A673 (cell line): Measurements from ENCODE around the gene DIS3L. TPM values are rescaled to one million over a fixed set of nuclear protein-coding genes. Genes with fewer than 3 reads are reported as not detected.
"Not testable (repeated sequence)": the region's sequence is repeated elsewhere in the genome, so short reads cannot be mapped to it uniquely, and the experiment has no call there.

Experiments used
- Bru-seq: library from RNA; stranded (reverse); fragments of 400-500 nt; gene quantifications from one replicate; lab custom pipeline; 2021; lab: Mats Ljungman, UMichigan
- BruChase-seq, 2 experiments: library from RNA; stranded (reverse); fragments of 400-500 nt; gene quantifications; one replicate each; lab custom pipeline; 2021; lab: Mats Ljungman, UMichigan
- BruUV-seq: library from RNA; stranded (reverse); fragments of 400-500 nt; replicated peaks from 2 replicates; lab custom pipeline; 2021; lab: Mats Ljungman, UMichigan
- CTCF ChIA-PET: fragments of 300-600 bp; sonication (Branson Sonifier 250); formaldehyde crosslinking; loops from one replicate; lab custom pipeline; 2022; ENCODE audit warnings: antibody characterized with exemption; lab: Charles Lee
- POLR2A ChIA-PET: fragments of 300-600 bp; sonication (Branson Sonifier 250); formaldehyde crosslinking; loops from one replicate; lab custom pipeline; 2022; ENCODE audit warnings: antibody characterized with exemption; ENCODE audit not compliant: low non-redundant PET; lab: Charles Lee
- DNase-seq: peaks from one replicate; pipeline ENCODE4 v3.0.0-alpha.2; 2015; ENCODE audit warnings: low spot score
- H3K27ac ChIP-seq: fragments of 200-600 bp; sonication (generic); 2 replicates; pipeline ENCODE4 v1.5.1; 2016; ENCODE audit warnings: mixed run types, low read depth, mild to moderate bottlenecking, mixed read lengths, antibody characterized with exemption, low read length; ENCODE audit not compliant: poor library complexity, severe bottlenecking
- H3K27me3 ChIP-seq: fragments of 200-600 bp; sonication (generic); replicated peaks from 2 replicates; pipeline ENCODE4 v1.6.1; 2017; ENCODE audit warnings: mixed run types, low read depth, mild to moderate bottlenecking, mixed read lengths, antibody characterized with exemption, low read length; ENCODE audit not compliant: insufficient read depth, poor library complexity
- H3K36me3 ChIP-seq: fragments of 200-600 bp; sonication (generic); 2 replicates; pipeline ENCODE4 v1.6.1; 2016; ENCODE audit warnings: mixed run types, mild to moderate bottlenecking, mixed read lengths, antibody characterized with exemption, low read length; ENCODE audit not compliant: insufficient read depth, poor library complexity, severe bottlenecking
- H3K4me1 ChIP-seq: fragments of 200-600 bp; sonication (generic); 2 replicates; pipeline ENCODE4 v1.6.1; 2017; ENCODE audit warnings: mixed run types, mild to moderate bottlenecking, mixed read lengths, antibody characterized with exemption, low read length; ENCODE audit not compliant: insufficient read depth, poor library complexity, severe bottlenecking
- H3K4me3 ChIP-seq: fragments of 200-600 bp; sonication (generic); 2 replicates; pipeline ENCODE4 v1.5.1; 2016; ENCODE audit warnings: low read depth, mixed run types, mild to moderate bottlenecking, mixed read lengths, low read length; ENCODE audit not compliant: poor library complexity, severe bottlenecking
- H3K9me3 ChIP-seq: fragments of 200-600 bp; sonication (generic); 2 replicates; pipeline ENCODE4 v1.6.1; 2016; ENCODE audit warnings: mixed run types, low read depth, mild to moderate bottlenecking, mixed read lengths, antibody characterized with exemption, low read length; ENCODE audit not compliant: poor library complexity, severe bottlenecking
- CTCF ChIP-seq: fragments of 300-800, 200-600 bp; sonication (generic); conservative IDR thresholded peaks from 2 replicates; pipeline ENCODE4 v1.5.1; 2017; ENCODE audit warnings: low read depth, mild to moderate bottlenecking, antibody characterized with exemption, low read length, moderate library complexity, mixed read lengths
- EZH2 ChIP-seq: fragments of 200-600 bp; sonication (generic); IDR thresholded peaks from 2 replicates; pipeline ENCODE4 v1.6.1; 2017; ENCODE audit warnings: borderline replicate concordance, low read depth, mild to moderate bottlenecking, mixed read lengths, antibody characterized with exemption, low read length; ENCODE audit not compliant: poor library complexity, severe bottlenecking
- intact Hi-C: fragments of 100-400 bp; cut with micrococcal nuclease; formaldehyde crosslinking; loops from one replicate; pipeline ENCODE4 v1.10.0; 2022; ENCODE audit not compliant: unreplicated experiment
- long read RNA-seq: library from polyadenylated mRNA; stranded (forward); transcript quantifications from one replicate; pipeline ENCODE4 v2.0.0, GENCODE V29; 2022
- total RNA-seq: library from RNA; stranded (reverse); gene quantifications from 2 replicates; pipeline ENCODE4 v1.2.3, GENCODE V29; 2021

Gene DIS3L
- 10.7 and 13.6 TPM in 2 replicates for total RNA-seq
- percentile 60 among the genes with signal in this experiment for Bru-seq, nascent RNA
- BruChase-seq, experiment 1, labeled RNA remaining after a 2-hour chase, result percentile 53 among the genes with signal in this experiment
- percentile 61 among the genes with signal in this experiment for BruChase-seq, experiment 2, labeled RNA remaining after a 6-hour chase
- long read RNA-seq, transcript DIS3L-202 (17 exons, 3,647 nt), result major isoform, 22 of 43 reads
- long read RNA-seq, partial matches to known transcripts, result 6 of 43 reads
- long read RNA-seq, other reads (novel, unspliced or antisense), result 15 of 43 reads

GRCh38 chr15:66293419-66294156 is at the start of gene DIS3L:
DIS3L (plus strand) TSS chr15:66293568; CDS start chr15:66293597, 29 bp downstream.
- H3K27ac ChIP-seq, result peak within 1 kb of the TSS; percentile 76
- H3K27me3 ChIP-seq, result no peaks in the 10 kb centered on the region
- peaks cover 58% of the 10 kb centered on the region for H3K4me1 ChIP-seq
- no peaks in the 10 kb centered on the region for H3K36me3 ChIP-seq
- CTCF ChIA-PET, result no interaction called here
- POLR2A ChIA-PET, result interaction anchor here (0.5 kb wide), 1 partner anchor 44 kb away, joined by 4 read pairs; no protein-coding TSS in a partner anchor
- peak within 1 kb of the TSS; percentile 50 for H3K4me3 ChIP-seq
- intact Hi-C loops, result no loop called here
- BruUV-seq, result no TSS peak
- no peak for TF ChIP-seq CTCF
- TF ChIP-seq EZH2, result no peak
- DNase-seq, result peak; percentile 49
- no peaks in the 10 kb centered on the region for H3K9me3 ChIP-seq

- H3K4me3 ChIP-seq, POLR2A ChIA-PET, H3K27ac ChIP-seq, intact Hi-C loops, DNase-seq, H3K9me3 ChIP-seq, BruUV-seq, H3K4me1 ChIP-seq, CTCF ChIA-PET, H3K36me3 ChIP-seq: not testable (repeated sequence)
- peaks cover 55% of the 10 kb centered on the region for H3K27me3 ChIP-seq
Observed at GRCh38 chr15:66245832-66246231, 47.5 kb upstream of the DIS3L start.

- H3K36me3 ChIP-seq, result no peaks in the 10 kb centered on the region
- TF ChIP-seq CTCF (no peak), EZH2 (no peak)
- ChIA-PET POLR2A (no interaction called here), CTCF (no interaction called here)
- no peak for DNase-seq
- BruUV-seq, result no TSS peak
- H3K27me3 ChIP-seq, result peaks cover 66% of the 10 kb centered on the region
- no peak overlapping the region for H3K27ac ChIP-seq
- no peaks in the 10 kb centered on the region for H3K4me1 ChIP-seq
- intact Hi-C loops, result no loop called here
- H3K4me3 ChIP-seq, result no peak overlapping the region
- no peaks in the 10 kb centered on the region for H3K9me3 ChIP-seq
Observed at GRCh38 chr15:66246937-66247336, 46.4 kb upstream of the DIS3L start.
